HG02943 (cell line): ENCODE results near the gene OSTN.
"Not testable (repeated sequence)": the region's sequence is repeated elsewhere in the genome, so short reads cannot be mapped to it uniquely, and the experiment has no call there.

Experiments
- ATAC-seq: cut with Tn5 transposase; IDR thresholded peaks from one replicate; pipeline ENCODE4 v1.9.1; 2021; ENCODE audit warnings: mild to moderate bottlenecking, low read depth, moderate library complexity; ENCODE audit not compliant: unreplicated experiment

Gene OSTN

DNA sequence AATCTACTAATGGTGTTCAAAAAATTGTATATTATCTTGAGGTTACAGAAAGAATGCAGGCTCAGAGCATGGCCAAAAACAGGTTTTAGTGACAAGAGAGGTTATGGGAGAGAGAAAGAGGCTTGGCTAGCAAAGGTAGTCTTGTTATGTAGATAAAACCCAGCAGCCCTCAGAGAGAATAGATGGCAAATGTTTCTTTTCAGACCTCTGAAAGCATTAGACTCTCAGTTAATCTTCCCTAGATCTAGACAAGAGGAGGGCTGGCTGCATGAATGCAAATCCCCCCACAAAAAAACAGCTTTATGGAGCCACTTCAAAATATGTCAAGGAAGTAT lies 62.2 kb downstream of the OSTN start:
- ATAC-seq = no peak

DNA sequence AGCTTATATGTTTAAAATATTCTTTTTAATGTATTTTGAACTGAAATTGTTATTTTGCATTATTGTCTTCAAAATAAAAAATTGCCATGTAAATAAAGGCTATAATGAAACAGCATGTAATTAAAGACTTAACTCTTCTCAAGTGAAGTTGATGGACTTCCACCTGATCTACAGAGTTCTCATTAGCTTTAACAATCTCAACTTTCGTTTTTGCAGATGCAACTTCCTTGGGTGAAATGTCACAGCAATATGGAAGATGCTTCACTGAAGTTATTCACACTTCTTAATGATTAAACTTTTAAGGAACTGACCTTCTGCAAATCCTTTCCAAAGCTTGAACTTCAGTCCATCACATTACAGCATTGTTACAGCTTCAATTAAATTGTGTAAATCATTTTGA lies 63.6 kb downstream of the OSTN start:
- ATAC-seq = peak; percentile 67

DNA sequence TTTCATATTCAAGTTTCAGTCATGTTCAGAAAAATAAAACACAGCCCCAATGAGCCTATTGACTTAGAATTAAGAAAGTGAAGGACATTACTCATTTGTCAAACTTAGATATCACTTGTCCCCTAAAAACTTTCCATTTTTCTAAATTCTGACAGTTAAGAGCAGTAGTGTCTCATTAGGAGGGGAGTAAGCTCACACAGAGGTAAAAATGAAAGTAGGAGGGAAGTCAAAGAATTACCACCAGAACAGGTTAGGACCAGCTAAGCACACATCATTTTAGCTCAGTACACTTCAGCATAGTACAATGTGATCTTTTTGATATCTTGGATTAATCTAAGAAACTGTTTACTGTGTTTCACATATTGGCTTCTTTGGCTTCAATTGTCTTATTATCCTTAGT lies 64.3 kb downstream of the OSTN start:
- ATAC-seq = peak; percentile 62

DNA sequence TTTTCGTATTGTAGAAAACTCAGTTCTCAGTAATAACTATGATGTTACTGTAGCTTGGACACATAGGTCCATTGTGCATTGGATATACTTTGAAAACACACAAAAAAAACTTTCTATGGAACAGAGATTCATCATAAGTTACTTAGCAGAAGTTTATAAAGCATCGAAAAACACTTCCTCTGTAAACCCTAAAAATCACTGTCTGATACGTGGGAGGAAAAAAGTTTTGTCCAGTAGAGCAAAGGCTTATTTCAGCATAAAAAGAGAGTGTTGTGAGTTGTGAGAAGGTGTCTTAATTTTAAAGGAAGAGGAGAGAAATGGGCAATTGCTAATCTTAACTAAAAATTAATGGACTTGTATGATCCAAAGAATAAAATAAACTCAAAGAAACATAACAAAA lies 64.8 kb downstream of the OSTN start:
- ATAC-seq = no peak

DNA sequence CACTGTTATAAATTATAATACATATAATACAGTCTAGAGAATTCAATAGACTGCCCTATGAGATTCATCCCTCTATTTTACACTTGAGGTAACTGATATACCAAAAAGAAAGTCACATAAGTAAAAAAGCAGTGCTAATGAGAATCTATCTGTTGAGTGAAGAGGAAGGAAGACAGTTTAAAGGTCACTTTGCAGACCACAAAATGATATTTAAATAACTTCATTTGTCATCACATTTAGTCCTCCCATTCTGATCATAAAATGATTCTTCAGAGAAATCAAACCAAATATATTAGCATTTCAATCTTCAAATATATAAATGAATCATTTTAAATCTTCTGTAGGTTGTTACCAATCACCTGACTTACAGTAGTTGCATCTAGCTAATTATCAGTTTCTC lies 69.7 kb downstream of the OSTN start:
- no peak for ATAC-seq

DNA sequence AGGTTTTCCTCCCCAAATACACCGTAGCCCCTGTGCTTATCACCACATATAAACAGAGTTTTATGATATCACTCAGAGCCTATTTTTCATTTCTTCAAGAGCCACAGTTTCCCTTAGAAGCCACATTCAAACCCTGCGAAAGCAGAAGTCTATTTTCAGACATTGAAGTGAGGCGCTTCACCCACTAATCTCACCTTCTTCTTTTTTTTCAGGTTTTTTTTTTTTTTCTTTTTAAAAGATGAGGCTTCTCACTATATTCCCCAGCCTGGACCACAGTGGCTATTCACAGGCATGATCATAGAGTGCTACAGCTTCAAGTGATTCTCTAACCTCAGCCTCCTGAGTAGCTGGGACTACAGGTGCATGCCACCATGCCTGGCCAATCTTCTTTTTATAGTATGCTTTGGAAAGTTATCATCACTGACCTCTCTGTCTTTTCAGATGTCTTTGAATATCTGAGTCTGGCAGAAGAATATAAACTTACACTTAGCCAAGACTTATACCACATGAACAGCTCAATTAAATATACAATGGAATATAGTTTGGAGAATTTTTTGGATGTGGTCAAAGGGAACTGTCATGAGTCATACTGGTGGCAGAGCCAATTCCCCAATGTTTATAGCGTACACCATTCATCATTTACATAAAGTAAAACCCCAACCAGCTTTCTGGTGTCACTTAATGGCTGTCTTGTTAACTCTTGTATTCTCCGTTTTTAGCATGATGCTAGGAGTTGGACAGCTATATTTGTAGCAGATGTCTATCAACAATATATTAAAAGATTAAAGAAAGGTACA lies 70.4 kb downstream of the OSTN start:
- ATAC-seq = no peak

DNA sequence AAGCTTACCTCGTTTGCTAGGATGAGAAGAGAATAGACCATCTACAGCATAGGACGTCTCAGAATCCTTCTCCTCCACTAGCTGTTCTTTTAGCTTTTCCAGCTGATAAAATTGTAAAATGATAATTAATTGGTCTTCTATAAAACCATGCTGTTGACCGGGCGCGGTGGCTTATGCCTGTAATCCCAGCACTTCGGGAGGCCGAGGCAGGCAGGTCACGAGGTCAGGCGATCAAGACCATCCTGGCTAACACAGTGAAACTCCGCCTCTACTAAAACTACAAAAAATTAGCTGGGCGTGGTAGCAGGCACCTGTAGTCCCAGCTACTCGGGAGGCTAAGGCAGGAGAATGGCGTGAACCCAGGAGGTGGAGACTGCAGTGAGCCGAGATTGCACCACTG lies 76.2 kb downstream of the OSTN start:
- ATAC-seq = not testable (repeated sequence)

DNA sequence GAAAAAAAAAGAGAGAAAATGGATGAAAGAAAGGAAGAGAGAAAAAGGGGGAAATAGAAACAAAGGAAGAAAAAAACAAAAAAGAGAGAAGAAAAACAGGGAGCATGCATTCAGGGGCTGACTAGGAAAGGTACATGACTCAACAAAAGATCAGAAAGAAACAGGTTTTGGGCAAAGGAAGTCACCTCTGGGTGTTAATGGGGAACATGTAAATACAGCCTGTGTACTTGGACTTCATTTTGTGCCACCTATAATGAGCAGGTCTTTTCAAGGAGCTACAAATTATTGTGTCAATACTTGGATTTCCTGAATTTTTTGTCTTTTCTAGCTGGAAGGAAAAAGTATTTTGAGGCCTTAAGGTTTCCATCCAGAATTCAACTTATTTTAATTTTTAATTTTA lies 76.7 kb downstream of the OSTN start:
- no peak for ATAC-seq

DNA sequence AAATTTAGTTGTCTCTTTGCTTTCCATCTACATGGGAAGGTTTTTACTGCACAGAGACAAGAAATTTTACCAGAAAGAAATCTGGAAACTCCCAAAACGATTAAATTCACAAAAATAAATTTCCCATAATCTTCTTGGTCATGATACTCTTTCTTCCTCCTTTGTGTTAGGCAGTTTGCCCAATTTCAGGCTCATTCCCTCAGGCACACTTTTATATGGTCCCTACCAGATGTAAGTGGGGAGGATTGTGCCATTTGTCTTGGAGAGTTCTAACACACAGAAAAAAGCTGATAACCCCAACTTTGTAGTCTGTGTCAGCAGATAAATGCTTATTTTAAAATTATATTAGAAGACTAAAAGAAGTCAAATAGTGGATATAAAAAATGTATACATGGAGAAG lies 81.1 kb downstream of the OSTN start:
- ATAC-seq = no peak

DNA sequence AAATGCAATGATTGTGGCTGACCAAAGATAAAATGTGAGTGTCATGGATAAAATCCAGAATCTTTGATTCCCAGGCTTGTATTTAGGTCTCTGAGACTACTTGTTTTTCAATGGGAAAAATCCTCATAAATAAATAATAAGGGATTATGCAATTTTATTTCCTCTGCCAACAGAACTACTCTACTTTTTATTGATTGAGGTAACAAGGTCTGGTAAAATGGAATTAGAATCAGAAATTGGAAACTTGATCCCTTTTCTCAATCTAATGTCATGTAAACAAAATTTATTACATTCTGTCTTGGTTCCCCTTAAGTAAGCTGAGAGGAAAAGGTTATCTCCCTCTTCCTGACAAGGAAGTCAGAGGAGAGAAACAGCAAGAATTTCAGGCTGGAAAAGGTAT lies 81.8 kb downstream of the OSTN start:
- no peak for ATAC-seq

DNA sequence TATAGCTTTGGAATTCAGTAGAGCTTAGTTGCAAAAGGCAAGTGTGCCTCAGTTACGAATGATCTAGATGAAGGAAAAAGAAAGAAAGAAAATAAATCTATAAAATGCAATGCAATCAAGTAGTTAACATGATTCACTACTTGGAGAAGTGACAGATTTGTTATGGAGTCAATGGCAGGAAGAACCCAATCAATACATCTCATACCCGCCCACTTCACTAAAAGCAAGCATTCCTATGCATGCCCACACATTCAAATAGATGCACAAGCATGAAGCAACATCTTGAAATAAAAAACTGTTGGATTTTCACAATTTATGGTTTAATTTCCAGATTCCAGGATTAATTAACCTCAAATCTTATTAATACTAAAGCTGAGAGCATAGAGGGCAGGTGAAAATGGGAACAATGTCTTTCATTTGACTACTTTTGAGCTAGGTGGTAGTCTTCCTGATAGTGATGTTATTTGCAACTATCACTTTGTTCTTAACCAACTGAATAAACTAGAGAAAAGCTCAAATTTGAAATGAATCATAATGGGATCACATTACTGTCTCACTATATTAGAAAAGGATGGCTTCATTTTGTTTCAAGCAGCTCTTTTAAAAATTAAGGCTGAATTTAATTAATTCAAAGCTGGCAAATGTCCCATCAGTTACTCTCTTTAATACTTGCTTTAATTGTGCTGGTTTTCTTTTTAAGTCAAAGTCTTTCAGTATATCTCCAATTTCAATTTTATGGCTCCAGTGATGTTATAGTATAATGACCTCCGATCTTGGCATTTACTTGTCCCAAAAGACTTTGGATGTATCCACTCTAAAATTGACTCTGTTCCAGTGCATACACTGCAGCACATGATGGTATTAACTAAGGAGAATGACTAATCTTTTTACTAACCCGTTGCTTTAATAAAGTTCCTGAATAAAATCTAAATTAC lies 83.5 kb downstream of the OSTN start:
- no peak for ATAC-seq

DNA sequence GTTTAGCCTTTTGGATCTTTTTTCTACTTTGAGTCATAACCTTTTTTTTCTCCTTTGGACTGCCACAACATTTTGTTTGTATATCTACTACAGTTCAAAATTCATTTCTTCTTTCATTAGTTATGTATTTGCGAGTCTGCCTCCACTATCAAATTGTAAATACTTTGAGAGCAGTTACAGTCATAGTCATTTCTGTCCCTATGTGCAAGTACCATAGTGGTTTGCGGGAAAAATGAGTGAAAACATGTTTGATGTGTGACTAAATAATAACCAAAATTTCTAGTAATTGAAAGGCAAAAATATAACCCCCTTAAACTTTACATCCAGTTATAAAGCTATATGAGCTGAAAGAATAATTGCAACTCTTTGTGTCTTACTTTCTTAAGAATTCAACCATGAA lies 84.4 kb downstream of the OSTN start:
- ATAC-seq = no peak

DNA sequence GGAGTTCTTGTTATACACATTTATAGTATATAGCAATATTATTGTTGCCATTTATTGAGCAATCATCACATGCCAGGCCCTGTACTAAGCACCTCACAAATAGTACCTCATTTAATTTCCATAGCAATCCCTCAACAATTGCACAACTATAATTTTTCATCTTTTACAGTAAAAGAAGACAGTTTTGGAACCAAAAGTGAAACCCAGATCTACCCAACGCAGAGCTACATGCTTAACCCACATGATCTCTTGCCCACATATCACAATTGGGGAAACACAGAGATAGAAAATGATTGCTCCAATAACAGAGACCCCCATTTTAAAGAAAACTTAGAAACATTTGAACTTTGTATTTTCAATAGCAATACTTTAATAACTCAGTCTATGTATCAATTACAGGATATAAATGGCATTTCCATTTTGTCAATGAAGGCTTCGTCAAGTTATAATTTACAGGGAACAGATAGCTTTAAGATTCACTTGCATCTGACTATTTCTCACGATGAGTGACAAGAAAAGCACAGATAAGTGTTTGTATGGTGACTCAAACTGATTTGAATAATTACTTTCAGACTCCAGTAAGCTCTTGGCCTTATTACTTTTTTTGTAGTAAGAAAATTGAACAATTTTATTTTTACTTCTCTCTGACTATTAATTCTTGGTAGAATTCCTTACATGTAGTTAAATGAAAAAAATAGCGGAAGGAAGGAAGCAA lies 91.4 kb downstream of the OSTN start:
- peak; percentile 91 for ATAC-seq

DNA sequence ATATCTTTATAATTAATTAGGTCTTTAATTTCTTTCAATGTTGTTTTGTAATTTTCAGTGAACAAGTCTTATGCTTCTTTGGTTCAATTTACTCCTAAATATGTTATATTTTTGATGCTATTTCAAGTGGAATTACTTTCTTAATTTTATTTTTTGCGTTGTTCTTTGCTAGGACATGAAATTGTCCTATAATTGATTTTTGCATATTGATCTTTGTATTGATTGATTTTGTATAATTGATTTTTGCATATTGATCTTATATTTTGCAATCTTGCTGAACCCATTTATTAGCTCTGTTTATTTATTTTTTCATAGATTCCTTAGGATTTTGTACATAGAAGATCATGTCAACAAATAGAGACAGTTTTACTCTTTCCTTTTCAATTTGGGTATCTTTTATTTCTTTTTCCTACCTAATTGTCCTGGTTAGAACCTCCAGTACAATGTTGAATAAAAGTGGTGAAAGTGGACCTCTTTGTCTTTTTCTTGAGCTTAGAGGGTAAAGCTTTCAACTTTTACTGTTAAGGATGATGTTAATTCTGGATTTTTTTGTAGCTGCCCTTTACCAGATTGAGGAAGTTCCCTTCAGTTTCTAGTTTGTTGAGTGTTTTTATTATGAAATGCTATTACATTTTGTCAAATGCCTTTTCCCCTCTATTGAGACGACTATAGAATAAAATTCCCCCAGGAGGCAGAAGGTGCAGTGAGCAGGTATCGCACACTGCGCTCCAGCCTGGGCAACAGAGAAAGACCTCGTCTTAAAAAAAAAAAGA lies 93.4 kb downstream of the OSTN start:
- no peak for ATAC-seq

DNA sequence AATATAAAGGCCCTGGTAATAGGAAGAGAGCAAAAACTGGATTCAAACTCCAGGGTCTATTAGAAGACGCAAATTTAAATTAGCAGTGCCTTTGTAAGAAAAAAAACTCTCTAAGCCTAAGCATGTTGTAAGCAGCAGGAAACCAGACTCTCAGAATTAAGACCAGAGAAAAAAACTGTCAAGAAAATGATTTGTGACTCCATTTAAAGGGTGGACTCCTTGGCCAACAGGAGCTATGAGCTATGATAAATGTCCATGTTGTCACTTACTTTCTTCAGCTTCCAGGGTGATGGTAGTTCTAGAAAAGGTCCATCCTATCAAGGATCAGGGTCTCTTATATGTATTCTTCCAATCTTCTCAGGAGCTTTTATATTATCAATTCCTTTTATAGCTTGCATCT lies 95.2 kb downstream of the OSTN start:
- no peak for ATAC-seq

DNA sequence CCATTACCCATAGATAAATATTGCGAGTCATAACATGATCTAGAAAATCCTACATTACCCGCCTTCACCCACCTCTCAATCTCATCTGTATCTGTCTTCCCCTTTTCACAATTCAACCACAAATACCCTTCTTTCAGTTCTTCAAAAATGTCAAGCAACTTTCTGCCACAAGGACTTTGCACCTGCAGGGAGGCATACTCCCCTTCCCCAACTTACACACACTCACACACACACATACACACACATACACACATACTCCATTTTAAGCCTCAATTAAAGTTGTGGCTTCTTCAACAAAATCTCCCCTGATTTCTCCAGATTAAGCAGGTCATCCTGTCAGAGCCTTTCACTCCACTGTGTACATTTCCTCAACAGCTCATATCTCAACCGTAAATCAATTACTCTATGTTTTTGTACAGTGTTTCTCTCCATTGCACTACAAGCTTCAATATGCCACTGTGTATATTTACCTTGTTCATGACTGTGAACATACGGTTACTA lies 97.0 kb downstream of the OSTN start:
- ATAC-seq = peak; percentile 87

DNA sequence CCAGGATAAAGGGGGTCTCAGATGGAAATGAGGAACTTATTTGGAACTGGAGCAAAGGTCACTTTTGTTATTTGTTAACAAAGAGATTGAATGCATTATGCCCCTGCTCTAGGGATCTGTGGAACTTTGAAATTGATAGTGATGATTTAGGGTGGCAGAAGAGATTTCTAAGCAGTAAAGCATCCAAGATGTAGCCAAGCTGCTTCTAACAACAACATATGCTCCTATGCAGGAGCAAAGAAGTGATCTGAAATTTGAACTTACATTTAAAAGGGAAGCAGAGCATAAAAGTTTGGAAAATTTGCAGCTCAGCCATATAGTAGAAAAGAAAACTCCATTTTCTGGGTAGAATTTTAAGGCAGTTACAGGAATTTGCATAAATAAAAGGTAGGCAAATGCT lies 99.8 kb downstream of the OSTN start:
- ATAC-seq = no peak

DNA sequence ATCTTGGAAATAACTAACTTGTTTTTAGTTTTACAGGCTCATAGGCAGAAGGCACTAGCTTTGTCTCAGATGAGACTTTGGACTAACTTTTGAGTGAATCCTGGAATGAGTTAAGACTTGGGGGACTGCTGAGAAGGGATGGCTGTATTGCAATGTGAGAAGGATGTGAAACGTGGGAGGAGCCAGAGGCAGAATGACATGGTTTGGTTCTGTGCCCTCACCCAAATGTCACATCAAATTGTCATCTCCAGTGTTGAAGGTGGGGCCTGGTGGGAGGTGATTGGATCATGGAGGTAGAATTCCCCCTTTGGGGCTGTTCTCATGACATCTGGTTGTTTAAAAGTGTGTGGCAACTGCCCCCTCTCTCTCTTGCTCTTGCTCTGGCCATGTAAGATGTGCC lies 101.4 kb downstream of the OSTN start:
- ATAC-seq = no peak

DNA sequence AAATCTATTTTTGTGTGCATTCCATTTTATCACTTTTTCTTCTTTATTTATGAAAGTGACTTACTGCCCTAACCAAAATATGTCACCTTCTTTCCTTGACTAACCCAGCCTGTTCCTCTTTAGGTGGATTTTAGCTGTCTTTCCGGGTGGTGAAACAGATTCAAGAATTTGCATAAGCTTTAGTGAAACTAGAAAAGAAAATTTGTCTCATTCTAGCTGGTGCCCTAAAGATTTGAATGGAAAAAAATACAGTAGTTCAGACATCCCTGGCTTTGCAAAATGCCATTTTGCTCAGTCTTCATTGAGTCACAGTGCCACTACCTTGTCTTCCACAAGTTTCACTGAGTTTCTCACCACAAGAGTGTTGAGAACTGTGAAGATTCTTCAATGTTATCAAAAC lies 102.0 kb downstream of the OSTN start:
- peak; percentile 69 for ATAC-seq

DNA sequence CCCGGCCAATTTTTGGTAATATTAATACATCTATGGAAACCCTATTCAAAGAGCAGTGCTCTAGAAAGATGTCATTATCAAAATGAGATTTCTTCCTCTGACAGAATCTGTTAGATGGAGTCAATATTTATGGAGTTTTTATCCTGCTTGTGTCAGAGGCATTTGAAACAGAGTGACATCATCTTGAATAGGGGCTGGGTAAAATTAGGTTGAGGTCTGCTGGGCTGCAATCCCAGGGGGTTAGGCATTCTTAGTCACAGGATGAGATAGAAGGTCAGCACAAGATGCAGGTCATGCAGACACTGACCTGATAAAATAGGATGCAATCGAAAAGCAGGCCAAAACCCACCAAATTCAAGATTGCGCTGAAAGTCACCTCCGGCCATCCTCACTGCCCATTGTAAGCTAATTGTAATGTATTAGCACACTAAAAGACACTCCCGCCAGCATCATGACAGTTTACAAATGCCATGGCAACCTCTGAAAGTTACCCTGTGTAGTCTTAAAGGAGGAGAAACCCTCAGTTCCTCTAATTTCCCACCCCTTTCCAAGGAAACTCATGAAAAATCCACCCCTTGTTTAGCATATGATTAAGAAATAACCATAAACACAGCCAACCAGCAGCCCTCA lies 102.9 kb downstream of the OSTN start:
- no peak for ATAC-seq
